Cortex of kidney (tissue), 1 donor: ENCODE results near the gene SP2.

Experiments used
- DNase-seq: peaks from one replicate; lab custom pipeline; 2025; lab: John Stamatoyannopoulos, UW

The SP2 gene

DNA sequence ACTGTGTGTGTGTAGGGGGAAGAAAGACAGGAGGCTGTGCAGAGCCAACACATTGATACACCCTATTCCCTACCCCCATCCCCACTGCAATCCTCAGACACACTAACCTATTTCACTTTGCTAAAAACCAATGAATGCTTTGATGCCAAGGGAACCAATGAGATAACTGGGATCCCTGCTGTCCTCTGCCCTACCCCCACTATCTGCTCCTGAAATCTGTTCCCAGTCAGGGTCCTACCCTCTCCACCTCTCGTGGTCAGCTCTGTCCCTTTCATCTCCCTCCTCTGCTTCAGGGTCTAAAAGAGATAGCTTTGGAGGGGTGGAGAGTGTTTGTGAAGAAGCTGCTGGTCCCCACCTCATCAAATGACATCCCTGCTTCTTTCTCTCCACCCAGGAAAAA, 26.0 kb upstream of the SP2 start:
- no peak for DNase-seq

DNA sequence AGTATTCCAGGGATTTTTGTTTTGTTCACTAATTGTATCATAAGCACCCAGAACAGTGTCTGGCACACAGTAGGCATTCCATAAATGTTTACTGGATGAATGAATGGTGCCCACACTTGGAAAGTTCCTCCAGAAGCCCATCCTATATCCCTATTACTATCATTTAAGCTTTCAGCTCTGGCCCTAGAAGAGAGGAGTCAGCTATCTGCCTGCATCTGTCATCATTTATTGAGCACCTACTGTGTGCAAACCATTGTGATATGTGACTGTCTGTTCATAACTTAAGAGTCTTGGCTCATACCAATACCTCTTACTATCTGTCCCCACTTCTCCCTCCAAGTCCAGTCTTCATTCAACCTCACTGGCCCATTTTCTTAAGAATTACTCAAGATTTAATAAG, 25.0 kb upstream of the SP2 start:
- DNase-seq, result no peak

DNA sequence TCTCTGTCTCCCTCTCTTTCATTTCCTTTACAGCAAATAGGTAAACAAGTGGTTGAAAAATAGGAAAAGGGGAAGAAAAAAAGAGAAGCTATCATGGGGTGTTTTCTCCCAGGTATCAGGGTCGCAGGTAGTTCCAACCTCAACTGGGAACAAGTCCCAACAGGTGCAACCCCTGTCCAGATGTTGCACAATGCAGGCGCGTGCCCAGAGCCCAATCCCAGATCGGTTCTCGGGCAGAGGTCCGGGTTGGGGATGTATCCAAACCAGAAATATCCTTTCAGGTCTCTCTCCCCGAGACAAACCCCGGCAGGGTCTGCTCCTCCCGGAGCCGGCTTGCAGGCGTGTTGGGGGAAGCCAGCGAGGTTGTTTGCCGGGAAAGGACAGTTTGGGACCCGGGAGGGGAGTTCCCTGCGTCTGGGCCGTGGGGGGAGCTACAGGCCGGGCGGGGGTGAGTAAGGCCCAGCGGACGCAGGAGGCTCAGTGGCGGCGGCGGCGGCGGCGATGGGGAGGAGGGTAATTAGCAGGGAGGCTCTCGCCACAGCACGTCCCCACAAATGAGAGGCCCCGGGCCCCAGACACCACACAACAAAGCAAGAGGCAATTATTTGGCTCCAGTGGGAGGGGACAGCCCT, 23.9 kb upstream of the SP2 start:
- no peak for DNase-seq

DNA sequence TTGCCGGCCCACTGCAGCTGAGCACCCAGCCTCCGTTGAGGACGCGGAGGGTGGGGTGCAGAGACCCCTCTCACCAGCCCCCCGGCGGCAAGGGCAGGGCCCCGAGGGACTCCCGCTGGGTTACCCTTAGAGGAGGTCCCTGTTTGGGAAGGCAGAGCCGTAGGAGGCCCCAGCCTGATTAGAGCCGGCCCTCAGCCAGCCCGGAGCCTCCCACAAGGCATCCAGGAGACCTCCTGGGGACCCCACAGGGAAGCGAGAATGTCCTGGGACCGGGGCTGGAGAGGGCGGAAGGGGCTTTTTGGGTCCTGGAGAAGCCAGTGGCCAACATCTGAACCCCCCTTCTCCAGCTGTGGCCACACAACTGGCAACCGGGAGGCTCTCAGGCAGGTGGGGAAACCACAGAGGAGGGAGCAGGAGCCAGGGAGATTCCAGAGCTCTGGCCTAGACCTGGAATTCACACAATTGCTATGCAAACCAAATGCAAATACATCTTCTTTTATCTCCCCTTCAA, 23.3 kb upstream of the SP2 start:
- DNase-seq, result no peak

DNA sequence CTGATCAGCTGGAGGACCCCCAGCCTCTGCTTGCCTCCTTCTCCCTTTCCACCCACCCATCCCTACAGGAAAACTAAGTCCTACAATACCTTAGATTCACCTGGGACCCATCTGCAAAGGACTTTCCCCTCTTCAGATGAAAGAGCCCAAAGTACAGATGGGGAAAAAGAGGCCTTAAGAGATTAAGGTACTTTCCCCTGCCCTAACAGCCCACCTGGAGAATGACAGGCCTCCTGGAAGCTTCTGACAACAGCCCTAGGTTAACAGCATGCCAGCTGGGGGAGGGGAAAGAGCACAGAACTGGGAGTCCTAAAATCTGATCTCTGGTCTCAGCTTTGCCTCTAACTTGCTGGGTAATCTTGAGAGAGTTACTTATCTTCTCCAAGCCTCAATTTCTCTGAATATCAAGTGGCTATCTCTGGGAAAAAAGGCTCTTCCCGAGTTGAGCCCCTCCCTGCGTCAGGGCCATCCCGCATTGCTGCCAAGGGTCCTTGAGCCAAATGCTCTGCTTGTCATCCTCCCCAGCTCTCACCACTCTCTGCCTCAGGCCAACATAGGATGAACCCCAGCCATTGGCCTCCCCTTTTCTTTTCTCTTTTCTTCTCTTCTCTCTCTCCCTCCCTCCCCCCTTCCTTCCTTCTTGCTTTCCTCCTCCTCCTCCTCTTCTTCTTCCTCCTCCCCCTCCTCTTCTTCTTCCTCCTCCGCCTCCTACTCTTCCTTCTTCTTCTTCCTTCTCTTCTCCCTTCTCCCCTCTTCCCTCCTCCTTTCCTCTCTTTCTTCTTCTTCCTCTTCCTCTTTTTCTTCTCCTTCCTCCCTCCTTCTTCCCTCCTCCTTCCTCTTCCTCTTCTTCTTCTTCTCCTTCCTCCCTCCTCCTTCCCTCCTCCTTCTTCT, 22.6 kb upstream of the SP2 start:
- DNase-seq, result no peak

DNA sequence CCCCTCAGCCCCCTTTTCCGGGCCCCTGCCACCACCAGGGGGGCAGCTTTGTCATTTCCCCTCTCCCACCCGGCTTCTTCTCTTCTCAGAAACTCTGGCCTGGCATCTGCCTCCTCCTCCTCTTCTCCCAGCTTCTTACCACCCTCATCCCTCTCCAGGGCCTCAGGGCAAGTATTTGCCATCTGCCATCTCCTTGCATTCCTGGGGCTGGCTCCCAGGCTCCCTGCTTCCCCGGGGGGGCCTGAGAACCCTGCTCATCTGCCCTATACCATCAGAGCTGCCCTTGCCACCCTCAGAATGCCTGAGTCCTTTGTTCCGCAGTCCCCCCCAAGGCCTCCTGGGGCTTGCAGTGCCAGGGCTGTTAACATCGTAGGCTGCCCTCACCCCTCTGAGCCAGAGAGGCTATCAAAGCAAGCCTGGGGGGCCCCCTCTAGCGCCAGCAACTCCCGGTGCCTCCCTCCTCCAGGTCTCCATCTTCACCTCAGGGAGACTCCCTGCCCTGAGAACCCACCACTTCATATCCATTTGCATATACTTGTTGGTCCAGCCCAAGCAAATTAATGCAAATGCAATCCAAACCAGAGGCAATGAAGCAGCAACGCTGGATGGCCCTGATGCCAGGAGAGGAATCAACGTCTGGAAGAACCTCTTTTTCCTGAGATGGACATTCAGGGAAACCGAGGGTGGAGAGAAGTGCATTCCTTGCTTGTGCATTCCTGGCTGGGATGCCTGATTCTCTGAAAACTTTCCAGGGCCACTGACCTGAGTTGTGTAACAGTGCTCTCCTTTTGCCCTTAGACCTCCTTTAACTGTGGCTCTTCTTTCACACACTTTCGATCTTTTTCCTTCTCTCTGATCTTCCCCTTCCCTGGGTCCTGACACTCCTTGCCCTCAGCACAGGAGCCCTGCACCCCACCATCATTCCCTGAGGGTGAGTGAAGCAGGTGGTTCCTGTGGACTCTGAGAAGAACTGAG, 20.7 kb upstream of the SP2 start:
- no peak for DNase-seq

DNA sequence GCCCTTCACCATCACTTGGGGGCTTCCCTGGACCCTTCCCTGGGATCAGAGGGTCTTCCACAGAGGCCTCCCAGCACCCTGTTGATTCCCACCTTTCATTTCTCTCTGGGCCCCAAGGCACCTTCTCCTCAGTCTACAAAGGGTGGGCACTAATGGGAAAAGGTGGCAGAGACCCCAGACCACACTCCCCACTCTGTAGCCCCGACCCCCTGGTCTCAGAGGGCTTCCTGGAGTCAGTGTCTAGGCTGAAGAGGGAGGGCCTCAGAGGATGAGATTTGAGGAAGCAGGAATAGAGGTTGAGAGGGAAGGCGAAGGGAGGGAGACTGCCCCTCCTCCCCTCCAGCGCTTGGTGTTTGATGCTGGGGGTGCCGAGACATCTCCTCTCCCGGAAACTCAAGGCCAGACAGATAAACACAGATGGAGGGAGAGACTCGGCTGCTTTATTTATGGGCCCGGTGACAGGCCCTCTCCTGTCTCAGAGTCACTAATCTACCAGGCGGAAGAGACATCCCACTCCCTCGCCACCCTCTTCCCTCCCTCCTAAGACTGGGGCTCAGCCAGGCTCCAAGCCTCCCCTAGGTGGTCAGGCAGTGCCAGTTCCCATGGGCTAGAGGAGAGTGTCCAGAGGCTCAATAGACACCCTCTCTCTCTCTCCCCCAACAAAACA, 18.5 kb upstream of the SP2 start:
- DNase-seq, result no peak

DNA sequence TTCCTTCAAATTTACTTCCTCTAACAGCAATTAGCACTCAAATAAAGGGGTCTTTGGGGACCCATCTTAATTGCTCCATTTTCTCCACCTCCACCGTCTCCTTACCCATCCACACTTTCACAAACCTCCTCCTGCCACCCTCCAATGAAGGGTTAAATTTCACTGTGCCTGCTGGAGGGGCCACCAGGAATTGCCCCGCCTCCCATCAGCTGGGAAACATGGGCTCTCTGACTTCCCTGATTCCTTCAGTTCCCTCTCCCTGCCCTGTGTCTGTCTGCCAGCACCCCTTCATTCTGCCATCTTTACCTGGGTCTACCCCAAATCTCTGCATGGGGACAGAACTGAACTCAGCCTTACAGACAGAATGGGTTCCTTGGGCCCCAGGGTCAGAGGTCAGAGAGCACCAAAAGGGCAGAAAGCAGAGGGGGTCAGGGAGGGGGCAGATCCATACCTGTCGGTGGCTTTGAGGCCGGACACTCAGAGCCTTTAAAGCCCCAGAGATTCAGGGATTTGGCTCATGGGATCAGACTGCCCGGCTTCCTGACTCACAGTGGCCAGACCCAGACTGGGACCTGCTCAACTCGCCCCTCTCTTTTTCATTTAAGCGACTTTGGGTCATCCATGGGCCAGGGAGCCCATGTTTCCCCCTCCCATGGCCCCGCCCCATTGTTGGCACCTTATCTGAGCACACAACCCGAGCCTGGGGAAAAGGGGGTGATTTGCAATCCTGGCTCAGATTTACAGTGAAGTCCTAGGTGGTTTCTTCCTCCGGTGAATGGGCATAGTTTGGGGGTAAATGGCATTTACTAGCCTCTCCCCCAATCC, 17.6 kb upstream of the SP2 start:
- no peak for DNase-seq

DNA sequence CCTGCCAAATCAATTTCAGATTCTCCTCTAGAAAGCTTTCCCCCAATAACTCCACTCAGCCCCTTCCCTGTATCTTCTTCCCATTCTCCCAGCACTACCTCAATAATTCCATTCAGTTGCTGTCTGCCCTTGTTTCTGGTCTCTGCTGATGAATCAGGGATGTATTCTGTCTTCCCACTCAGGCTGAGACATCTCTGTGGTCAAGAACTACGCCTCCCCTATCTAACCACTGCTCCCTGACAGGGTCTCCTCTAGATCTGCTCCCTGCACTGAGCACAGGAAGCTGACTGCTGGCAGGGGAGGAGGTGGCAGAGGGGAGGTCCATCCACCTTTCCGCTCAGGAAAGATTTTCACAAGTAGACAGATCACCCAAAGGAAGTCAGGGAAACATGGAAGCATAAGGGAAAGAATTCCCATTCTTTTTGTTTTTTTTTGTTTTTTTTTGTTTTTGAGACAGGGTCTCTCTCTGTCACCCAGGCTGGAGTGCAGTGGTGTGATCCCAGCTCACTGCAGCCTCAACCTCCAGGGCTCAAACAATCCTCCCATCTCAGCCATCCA, 16.9 kb upstream of the SP2 start:
- no peak for DNase-seq

DNA sequence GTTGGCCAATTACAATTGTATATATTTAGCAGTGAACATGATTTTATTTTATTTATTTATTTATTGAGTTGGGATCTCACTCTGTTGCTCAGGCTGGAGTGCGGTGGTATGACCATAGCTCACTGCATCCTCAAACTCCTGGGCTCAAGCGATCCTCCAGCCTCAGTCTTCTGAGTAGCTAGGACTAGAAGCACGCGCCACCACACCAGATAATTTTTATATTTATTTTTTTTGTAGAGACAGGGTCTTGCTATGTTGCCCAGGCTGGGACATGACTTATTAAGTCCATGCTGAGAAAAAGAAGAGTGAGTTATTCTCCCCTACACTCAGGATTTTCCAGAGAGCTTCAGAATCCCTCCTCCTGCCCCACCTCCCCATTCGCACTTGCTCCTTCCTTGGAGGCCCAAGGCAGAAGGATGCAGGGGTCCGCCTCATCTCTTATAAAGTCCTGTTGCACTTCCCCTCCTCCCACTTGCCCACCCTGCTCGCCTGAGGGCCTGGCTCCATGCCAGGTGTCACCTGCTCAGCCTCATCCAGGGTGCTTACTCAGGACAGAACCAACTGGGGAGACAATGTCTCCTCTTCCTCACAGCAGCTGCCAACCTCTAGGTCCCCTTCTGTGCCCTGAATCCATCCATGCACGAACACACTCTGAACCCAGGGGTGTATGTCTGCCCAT, 16.1 kb upstream of the SP2 start:
- DNase-seq, result no peak

DNA sequence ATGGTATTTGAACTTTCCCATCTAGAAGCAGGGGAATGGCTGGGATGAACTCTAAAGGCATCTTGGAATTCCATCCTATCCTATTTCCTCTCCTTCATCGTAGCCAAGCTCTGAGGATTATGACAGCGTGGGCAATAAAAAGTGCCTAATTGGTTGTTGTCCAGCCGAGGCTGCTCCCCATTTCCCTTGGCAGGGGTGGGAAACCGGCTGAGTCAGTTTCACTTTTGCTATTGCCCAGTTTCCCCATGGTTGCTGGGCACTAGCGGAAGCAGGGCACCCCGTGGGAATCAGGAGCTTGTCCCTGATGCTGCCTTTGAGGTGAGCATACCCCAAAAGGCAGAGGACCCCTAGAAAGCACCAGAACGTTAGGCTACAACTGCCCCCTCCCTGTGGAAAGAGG, 13.8 kb upstream of the SP2 start:
- DNase-seq, result no peak

DNA sequence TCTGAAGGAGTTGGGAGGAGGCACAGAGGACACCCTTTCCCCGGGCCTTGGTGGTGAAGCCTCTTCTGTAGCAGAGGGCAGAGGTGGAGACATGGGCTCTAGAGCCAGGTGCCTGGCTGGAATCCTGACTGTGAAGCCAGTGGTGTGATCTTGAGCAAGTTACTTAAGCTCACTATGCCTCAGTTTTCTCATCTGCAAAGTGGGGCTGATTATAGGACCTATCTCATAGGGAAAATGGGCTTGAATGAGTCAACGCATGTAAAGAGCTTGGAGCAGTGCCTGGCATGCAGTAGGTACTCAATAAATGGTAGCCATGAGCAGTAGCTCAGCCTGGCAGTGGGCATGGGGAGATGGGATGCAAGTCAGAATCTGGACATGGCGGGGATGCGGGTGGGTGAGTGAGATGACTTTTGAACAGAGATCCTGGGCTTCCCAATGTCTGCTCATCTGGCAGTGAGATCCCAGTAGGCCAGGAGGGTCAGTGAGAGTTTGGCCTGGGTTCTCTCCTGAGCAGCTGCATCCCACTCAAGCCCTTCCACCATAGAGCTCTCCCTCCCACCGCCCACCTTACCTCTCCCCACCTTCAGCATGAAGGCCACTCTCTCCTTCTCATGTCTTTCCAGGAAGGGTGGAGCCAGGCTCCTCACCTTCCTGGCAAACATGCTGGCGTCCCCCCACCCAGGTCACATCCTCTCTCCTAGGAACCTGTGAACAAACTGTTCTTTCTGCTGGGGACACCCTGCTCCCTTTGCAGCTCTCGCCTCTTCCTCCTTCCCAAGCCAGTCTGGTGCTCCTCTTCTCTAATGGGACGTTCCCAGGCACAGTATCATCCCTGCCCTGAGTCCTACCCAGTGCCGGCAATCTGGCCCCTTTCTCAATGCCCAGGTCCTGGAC, 13.1 kb upstream of the SP2 start:
- DNase-seq, result no peak

DNA sequence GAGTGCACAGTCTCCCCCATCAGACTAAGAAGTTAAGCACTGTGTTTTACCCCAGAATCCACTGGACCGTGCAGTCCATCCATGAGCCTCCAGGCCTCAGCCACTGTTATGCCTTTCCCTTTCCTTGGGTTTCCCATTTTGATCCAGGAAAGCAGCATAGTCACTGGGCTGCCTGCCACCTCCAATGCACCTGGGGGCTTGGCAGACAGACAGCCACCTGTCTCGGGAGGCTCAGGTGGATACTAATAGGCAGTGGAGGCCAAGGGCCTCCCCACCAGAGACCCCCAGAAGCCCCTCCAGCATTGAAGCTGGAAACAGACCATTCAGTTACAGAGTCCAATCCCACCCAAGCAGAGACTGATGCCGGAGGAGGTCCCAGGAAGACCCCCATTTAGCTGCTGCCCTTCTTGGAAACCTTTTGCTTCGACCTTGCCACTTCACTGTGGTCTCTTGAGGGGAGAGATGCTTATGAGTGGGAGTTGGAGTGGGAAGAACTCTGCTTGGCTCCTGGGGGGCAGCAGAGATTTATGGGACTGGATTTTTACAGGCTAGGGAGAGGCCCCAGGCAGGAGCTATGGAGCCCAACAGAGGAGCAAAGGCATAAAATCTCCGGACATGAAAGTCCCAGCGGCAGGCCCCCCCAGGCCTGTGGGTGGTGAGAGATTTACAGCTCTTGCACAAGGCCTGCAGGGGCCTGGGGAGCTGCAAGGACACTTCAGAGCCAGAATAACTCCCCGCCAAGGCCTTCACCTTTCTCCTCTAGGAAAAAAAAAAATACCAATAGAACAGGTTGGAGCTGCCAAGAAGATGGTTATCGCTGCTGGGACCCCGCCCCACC, 12.2 kb upstream of the SP2 start:
- no peak for DNase-seq

DNA sequence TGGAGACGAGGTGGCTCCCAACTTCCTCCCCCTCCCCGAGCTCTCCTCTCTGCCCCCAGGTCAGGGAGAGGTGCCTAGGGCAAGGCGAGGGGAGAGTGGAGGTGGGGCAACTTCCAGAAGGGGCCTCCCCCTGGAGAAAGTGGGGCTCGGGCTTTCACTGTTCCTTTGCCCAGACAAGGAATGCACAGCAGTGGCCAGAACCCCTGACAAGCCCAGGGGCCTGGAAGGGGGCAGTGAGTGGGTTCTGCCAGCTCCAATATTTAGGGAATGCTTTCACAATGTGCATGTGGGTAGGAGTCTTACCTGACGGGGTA, 11.7 kb upstream of the SP2 start:
- no peak for DNase-seq

DNA sequence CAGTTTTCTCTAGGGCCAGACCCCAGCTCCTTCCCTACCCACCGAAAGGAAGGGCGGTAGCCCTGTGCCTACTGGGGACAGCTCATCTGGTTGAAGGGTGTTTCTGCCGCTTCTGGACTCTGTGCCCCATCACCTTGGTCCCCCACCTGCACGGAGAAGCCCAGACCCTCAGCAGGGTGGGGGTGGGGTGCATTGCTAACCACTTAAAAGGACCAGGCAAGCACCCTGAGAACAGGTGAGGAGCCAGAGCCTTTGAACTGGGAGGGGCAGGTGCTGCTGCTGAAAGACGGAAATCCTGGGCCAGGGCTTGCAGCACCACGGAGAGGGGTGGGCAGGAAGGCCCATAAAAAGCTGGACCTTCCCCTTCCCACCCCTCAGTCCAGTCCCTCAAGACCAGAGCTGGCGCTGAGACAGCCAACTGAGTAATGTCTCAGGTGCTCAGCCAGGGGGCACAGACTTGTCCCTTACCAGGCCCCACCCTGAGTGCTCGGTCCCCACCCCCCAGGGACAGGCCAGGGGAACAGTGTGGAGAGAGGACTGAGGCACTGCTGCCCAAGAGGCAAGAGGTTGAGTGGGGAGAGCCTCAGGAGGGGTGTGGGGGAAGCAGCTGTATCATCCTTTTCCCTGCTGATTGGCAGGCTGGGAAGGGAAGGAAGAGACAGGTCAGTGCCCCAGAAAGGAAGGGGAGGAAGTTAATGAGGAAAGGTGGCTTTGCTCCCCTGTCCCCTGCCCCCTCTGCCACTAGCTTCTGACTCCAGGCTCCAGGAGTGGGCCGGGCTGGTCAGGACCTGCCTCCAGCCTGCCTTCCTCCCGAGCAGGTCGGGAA, 10.9 kb upstream of the SP2 start:
- no peak for DNase-seq

DNA sequence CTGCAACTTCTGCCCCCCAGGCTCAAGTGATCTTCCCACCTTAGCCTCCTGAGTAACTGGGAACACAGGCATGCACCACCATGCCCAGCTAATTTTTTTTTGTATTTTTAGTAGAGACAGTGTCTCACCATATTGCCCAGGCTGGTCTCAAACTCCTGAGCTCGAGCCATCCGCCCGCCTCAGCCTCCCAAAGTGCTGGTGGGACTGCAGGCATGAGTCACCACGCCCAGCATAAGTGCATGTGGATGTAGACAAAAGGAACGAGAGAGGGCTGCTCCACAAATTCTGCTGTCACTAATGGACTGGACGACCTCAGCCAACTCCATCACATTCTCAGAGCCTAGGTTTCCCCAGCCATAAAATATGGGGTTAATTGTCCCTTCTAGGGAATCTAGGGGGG, 7.7 kb upstream of the SP2 start:
- DNase-seq, result no peak
